ENCODE measurements around the gene CNP.

The CNP gene

DNA sequence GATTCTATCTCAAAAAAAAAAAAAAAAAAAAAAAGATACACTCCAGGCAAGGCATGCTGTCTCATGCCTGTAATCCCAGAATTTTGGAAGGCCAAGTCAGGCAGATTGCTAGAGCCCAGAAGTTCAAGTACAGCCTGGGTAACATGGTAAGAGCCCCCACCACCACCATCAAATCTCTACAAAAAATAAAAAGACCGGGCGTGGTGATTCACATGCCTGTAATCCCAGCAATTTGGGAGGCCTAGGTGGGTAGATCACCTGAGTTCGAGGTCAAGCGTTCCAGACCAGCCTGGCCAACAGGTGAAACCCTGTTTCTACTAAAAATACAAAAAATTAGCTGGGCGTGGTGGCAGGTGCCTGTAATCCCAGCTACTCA lies 46.0 kb upstream of the CNP start:
- no peak overlapping the region for H3K27ac ChIP-seq (ENCODE audit: low read length)
- no peak overlapping the region for H2AFZ ChIP-seq (ENCODE audit: low read depth, low read length)
- TF ChIP-seq EZH2 (IDR thresholded peaks at IDR 0.05; ENCODE audit: borderline replicate concordance, low read depth, low read length, severe bottlenecking), result no peak
- TF ChIP-seq, protein P1, sequence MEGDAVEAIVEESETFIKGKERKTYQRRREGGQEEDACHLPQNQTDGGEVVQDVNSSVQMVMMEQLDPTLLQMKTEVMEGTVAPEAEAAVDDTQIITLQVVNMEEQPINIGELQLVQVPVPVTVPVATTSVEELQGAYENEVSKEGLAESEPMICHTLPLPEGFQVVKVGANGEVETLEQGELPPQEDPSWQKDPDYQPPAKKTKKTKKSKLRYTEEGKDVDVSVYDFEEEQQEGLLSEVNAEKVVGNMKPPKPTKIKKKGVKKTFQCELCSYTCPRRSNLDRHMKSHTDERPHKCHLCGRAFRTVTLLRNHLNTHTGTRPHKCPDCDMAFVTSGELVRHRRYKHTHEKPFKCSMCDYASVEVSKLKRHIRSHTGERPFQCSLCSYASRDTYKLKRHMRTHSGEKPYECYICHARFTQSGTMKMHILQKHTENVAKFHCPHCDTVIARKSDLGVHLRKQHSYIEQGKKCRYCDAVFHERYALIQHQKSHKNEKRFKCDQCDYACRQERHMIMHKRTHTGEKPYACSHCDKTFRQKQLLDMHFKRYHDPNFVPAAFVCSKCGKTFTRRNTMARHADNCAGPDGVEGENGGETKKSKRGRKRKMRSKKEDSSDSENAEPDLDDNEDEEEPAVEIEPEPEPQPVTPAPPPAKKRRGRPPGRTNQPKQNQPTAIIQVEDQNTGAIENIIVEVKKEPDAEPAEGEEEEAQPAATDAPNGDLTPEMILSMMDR (IDR thresholded peaks at IDR 0.05; ENCODE audit: borderline replicate concordance, extremely low read depth, low read length, poor library complexity, severe bottlenecking), result no peak
- peaks cover 25% of the 10 kb centered on the region for H4K20me1 ChIP-seq (ENCODE audit: insufficient read depth, low read length)
- H3K4me2 ChIP-seq (ENCODE audit: insufficient read depth, low read length), result no peak overlapping the region
- peaks cover 34% of the 10 kb centered on the region for H3K79me2 ChIP-seq (ENCODE audit: insufficient read depth, low read length)
- peaks cover 15% of the 10 kb centered on the region for H3K36me3 ChIP-seq (ENCODE audit: insufficient read depth, low read length)
- no peaks in the 10 kb centered on the region for H3K27me3 ChIP-seq (ENCODE audit: insufficient read depth, low read length, poor library complexity)
- no peaks in the 10 kb centered on the region for H3K9me3 ChIP-seq (ENCODE audit: insufficient read depth, low read length, severe bottlenecking)
- H3K4me1 ChIP-seq (ENCODE audit: insufficient read depth, low read length), result peaks cover 32% of the 10 kb centered on the region
- no peak overlapping the region for H3K4me3 ChIP-seq (ENCODE audit: low read depth in 1 of 2, low read length in 2 of 2)
- H3K9ac ChIP-seq (ENCODE audit: low read depth, low read length), result no peak overlapping the region
- DNase-seq (no peak), ATAC-seq (ENCODE audit: insufficient read depth, low read depth) (no peak)

DNA sequence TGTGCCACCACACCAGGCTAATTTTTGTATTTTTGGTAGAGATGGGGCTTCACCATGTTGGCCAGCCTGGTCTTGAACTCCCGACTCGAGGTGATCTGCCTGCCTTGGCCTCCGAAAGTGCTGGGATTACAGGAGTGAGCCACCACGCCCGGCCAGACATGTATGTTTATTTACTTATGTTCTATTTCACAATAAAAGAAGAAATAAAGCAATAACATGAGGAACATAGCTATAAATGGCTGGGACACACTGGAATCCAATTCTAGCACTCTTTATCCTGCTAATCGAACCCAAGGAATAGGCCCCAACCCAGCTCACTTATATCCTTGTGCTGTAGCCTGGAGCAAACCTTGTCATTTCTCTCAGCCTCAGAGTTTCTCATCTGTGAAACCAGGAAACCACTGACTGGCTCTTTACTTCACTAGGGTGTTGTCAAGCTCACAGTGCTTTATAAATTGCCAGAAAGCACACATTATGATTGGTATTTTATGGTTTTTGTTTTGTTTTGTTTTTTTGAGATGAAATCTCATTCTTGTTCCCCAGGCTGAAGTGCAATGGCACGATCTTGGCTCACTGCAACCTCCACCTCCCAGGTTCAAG lies 40.5 kb upstream of the CNP start:
- peaks cover 21% of the 10 kb centered on the region for H3K4me1 ChIP-seq (ENCODE audit: insufficient read depth, low read length)
- H3K36me3 ChIP-seq (ENCODE audit: insufficient read depth, low read length), result no peaks in the 10 kb centered on the region
- no peak overlapping the region for H2AFZ ChIP-seq (ENCODE audit: low read depth, low read length)
- TF ChIP-seq, protein P1 (IDR thresholded peaks at IDR 0.05; ENCODE audit: borderline replicate concordance, extremely low read depth, low read length, poor library complexity, severe bottlenecking), result no peak
- no peak for TF ChIP-seq EZH2 (IDR thresholded peaks at IDR 0.05; ENCODE audit: borderline replicate concordance, low read depth, low read length, severe bottlenecking)
- no peak overlapping the region for H3K4me2 ChIP-seq (ENCODE audit: insufficient read depth, low read length)
- H3K9ac ChIP-seq (ENCODE audit: low read depth, low read length), result no peak overlapping the region
- no peaks in the 10 kb centered on the region for H4K20me1 ChIP-seq (ENCODE audit: insufficient read depth, low read length)
- H3K9me3 ChIP-seq (ENCODE audit: insufficient read depth, low read length, severe bottlenecking), result no peaks in the 10 kb centered on the region
- H3K27me3 ChIP-seq (ENCODE audit: insufficient read depth, low read length, poor library complexity), result no peaks in the 10 kb centered on the region
- no peak for ATAC-seq (ENCODE audit: insufficient read depth, low read depth)
- no peak overlapping the region for H3K4me3 ChIP-seq (ENCODE audit: low read depth in 1 of 2, low read length in 2 of 2)
- H3K27ac ChIP-seq (ENCODE audit: low read length), result no peak overlapping the region
- H3K79me2 ChIP-seq (ENCODE audit: insufficient read depth, low read length), result peaks cover 16% of the 10 kb centered on the region
- DNase-seq, result no peak

DNA sequence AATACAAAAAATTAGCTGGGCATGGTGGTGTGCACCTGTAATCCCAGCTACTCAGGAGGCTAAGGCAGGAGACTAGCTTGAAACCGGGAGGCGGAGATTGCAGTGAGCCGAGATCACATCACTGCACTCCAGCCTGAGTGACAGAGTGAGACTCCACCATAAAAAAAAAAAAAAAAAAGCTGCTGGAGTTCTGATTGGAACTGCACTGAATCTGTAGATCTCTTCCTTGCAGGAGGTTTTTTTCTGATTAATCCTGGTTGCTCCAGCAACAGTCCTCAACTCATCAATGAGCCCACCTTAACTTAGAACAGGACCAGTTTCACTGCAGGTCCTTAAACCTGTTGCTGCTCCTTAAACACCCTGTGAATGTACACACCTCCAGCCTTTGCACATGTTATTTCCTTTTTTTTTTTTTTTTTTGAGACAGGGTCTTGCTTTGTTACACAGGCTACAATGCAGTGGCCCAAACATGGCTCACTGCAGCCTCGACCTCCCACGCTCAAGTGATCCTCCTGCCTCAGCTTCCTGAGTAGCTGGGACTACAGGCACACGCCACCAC lies 37.8 kb upstream of the CNP start:
- ATAC-seq (ENCODE audit: insufficient read depth, low read depth) (no peak), DNase-seq (no peak)
- Histone ChIP-seq H3K4me3 (ENCODE audit: low read depth in 1 of 2, low read length in 2 of 2) (peak overlapping the region in 1 of 2 experiments; percentile 75; a peak in 2 of 4 replicates), H3K27me3 (ENCODE audit: insufficient read depth, low read length, poor library complexity) (no peaks in the 10 kb centered on the region), H3K9ac (ENCODE audit: low read depth, low read length) (peak overlapping the region; percentile 72; the same call in 1 of the 2 replicates), H3K4me1 (ENCODE audit: insufficient read depth, low read length) (peaks cover 43% of the 10 kb centered on the region), H4K20me1 (ENCODE audit: insufficient read depth, low read length) (no peaks in the 10 kb centered on the region), H3K27ac (ENCODE audit: low read length) (0 out of 2 replicates have a peak overlapping the region, but pooled peaks have one; percentile 90), H3K36me3 (ENCODE audit: insufficient read depth, low read length) (no peaks in the 10 kb centered on the region), H2AFZ (ENCODE audit: low read depth, low read length) (no peak overlapping the region), H3K4me2 (ENCODE audit: insufficient read depth, low read length) (peak overlapping the region; percentile 90), H3K79me2 (ENCODE audit: insufficient read depth, low read length) (peaks cover 16% of the 10 kb centered on the region), H3K9me3 (ENCODE audit: insufficient read depth, low read length, severe bottlenecking) (no peaks in the 10 kb centered on the region)
- TF ChIP-seq, protein P1 (IDR thresholded peaks at IDR 0.05; ENCODE audit: borderline replicate concordance, extremely low read depth, low read length, poor library complexity, severe bottlenecking), result no peak
- TF ChIP-seq EZH2 (IDR thresholded peaks at IDR 0.05; ENCODE audit: borderline replicate concordance, low read depth, low read length, severe bottlenecking), result no peak

All from DND-41 (cell line).